MM.1S (cell line): ENCODE measurements around the gene FAM234B.

Experiments
- CTCF ChIP-seq: fragments of 300-600 bp; sonication (generic); IDR thresholded peaks from 2 replicates; pipeline ENCODE4 v1.5.1; 2016; ENCODE audit warnings: antibody characterized with exemption, low read length, mixed read lengths
- EZH2 ChIP-seq: fragments of 300-600 bp; sonication (generic); optimal IDR thresholded peaks from 2 replicates; pipeline ENCODE3; 2017; ENCODE audit warnings: low read depth, mild to moderate bottlenecking, antibody characterized with exemption, low read length, mixed read lengths
- EZH2phosphoT487 ChIP-seq: fragments of 300-600 bp; sonication (generic); IDR thresholded peaks from 2 replicates; pipeline ENCODE4 v1.6.1; 2018; ENCODE audit warnings: antibody characterized with exemption, low read length

- TF ChIP-seq CTCF (no peak), EZH2 (no peak), EZH2phosphoT487 (no peak)
These were observed 44.3 kb downstream of the FAM234B start for GRCh38 chr12:13088496-13088895.
